SK-N-SH (cell line): Measurements from ENCODE around the gene SNRK. TPM values are rescaled to one million over a fixed set of nuclear protein-coding genes. Genes with fewer than 3 reads are reported as not detected.

Experiments
- CTCF ChIA-PET: fragments of 300-600, 350-600 bp; formaldehyde crosslinking; extraction: SDS; loops from one replicate; lab custom pipeline; 2021; lab: Yijun Ruan, JAX
- POLR2A ChIA-PET: fragments of 350-600 bp; sonication (Branson Sonifier 250); formaldehyde crosslinking; extraction: SDS; loops from one replicate; lab custom pipeline; 2020; ENCODE audit warnings: antibody characterized with exemption, inconsistent platforms; lab: Yijun Ruan, JAX
- DNase-seq: peaks from one replicate; pipeline ENCODE4 v3.0.0; 2012
- H2AFZ ChIP-seq: fragments of 200-600 bp; sonication (generic); 2 replicates; pipeline ENCODE4 v1.8.1; 2016; ENCODE audit warnings: antibody characterized with exemption, mild to moderate bottlenecking, low read depth
- H3F3A ChIP-seq: fragments of 200-600 bp; sonication (generic); replicated peaks from 2 replicates; pipeline ENCODE3; 2016; ENCODE audit warnings: antibody characterized with exemption, mild to moderate bottlenecking; ENCODE audit not compliant: insufficient read depth
- H3K27ac ChIP-seq, 2 experiments: fragments of 200-500 bp in 1 of 2; fragments of 200-600 bp in 1 of 2; sonication (Bioruptor generic) in 1 of 2; sonication (generic), shearing (Covaris generic) in 1 of 2; 2 replicates each; pipeline versions ENCODE4 v1.5.1 to v1.6.1; 2014 to 2016; ENCODE audit warnings: low read depth in 2 of 2, inconsistent platforms in 1 of 2, low read length in 1 of 2, mild to moderate bottlenecking in 1 of 2, mixed read lengths in 1 of 2
- H3K27me3 ChIP-seq: fragments of 200-600 bp; sonication (generic), shearing (Covaris generic); 2 replicates; pipeline ENCODE4 v1.6.1; 2016; ENCODE audit warnings: mixed run types; ENCODE audit not compliant: insufficient read depth
- H3K36me3 ChIP-seq, 2 experiments: fragments of 200-500 bp in 1 of 2; fragments of 200-600 bp in 1 of 2; sonication (Bioruptor generic) in 1 of 2; sonication (generic) in 1 of 2; replicated peaks in 1 of 2; 2 replicates each; pipeline versions ENCODE3 to v1.5.1; 2014 to 2016; ENCODE audit warnings: low read length in 1 of 2, mild to moderate bottlenecking in 1 of 2; ENCODE audit not compliant: insufficient read depth in 2 of 2, control insufficient read depth in 1 of 2
- H3K4me1 ChIP-seq, 2 experiments: fragments of 200-500 bp in 1 of 2; fragments of 200-600 bp in 1 of 2; sonication (Bioruptor generic) in 1 of 2; sonication (generic), shearing (Covaris generic) in 1 of 2; 2 replicates each; pipeline versions ENCODE4 v1.5.1 to v1.6.1; 2014 to 2016; ENCODE audit warnings: low read depth in 1 of 2, low read length in 1 of 2, mixed run types in 1 of 2; ENCODE audit not compliant: insufficient read depth in 2 of 2, control insufficient read depth in 1 of 2
- H3K4me2 ChIP-seq: fragments of 200-600 bp; sonication (generic), shearing (Covaris generic); 2 replicates; pipeline ENCODE4 v1.6.1; 2017; ENCODE audit warnings: mixed run types
- H3K4me3 ChIP-seq, 2 experiments: fragments of 200-500 bp in 1 of 2; fragments of 200-600 bp in 1 of 2; sonication (Bioruptor generic) in 1 of 2; sonication (generic), shearing (Covaris generic) in 1 of 2; 2 replicates each; pipeline versions ENCODE4 v1.5.1 to v1.8.1; 2014 to 2016; ENCODE audit warnings: low read depth in 2 of 2, inconsistent platforms in 1 of 2, low read length in 1 of 2, mild to moderate bottlenecking in 1 of 2, mixed read lengths in 1 of 2, moderate library complexity in 1 of 2
- H3K79me2 ChIP-seq: fragments of 200-600 bp; sonication (generic); 2 replicates; pipeline ENCODE4 v1.8.1; 2017; ENCODE audit warnings: mild to moderate bottlenecking; ENCODE audit not compliant: insufficient read depth
- H3K9ac ChIP-seq: fragments of 200-600 bp; sonication (generic); 2 replicates; pipeline ENCODE4 v1.6.1; 2017; ENCODE audit warnings: mixed run types
- H3K9me2 ChIP-seq: fragments of 200-600 bp; sonication (generic); 2 replicates; pipeline ENCODE4 v1.6.1; 2017; ENCODE audit warnings: mixed run types
- H3K9me3 ChIP-seq: fragments of 200-600 bp; sonication (generic); 2 replicates; pipeline ENCODE4 v1.6.1; 2017; ENCODE audit warnings: mixed run types, mild to moderate bottlenecking, moderate library complexity
- H4K20me1 ChIP-seq: fragments of 200-600 bp; sonication (generic); 2 replicates; pipeline ENCODE4 v1.6.1; 2017; ENCODE audit warnings: mild to moderate bottlenecking, mixed run types; ENCODE audit not compliant: insufficient read depth
- CHD2 ChIP-seq: fragments of 150-350 bp; IDR thresholded peaks from 2 replicates; pipeline ENCODE4 v1.6.1; 2018; ENCODE audit warnings: low read length; ENCODE audit not compliant: partially characterized antibody
- ELF1 ChIP-seq: IDR thresholded peaks from 2 replicates; pipeline ENCODE4 v1.4.0; 2012
- EZH2phosphoT487 ChIP-seq: fragments of 200-600 bp; sonication (generic); IDR thresholded peaks from 2 replicates; pipeline ENCODE4 v1.6.1; 2017; ENCODE audit warnings: low read depth, mixed run types, mild to moderate bottlenecking, antibody characterized with exemption, moderate library complexity, borderline replicate concordance
- FOXJ3 ChIP-seq: sonication (generic); formaldehyde crosslinking; IDR thresholded peaks from 2 replicates; pipeline ENCODE4 v1.5.1; 2020; ENCODE audit warnings: mild to moderate bottlenecking, missing genetic modification reagents
- GABPA ChIP-seq: IDR thresholded peaks from 2 replicates; pipeline ENCODE4 v1.4.0; 2012; ENCODE audit warnings: low read depth, mild to moderate bottlenecking
- IRF3 ChIP-seq: fragments of 150-350 bp; IDR thresholded peaks from 2 replicates; pipeline ENCODE4 v1.6.1; 2016; ENCODE audit warnings: mild to moderate bottlenecking, low read depth, low read length
- MAX ChIP-seq: IDR thresholded peaks from 2 replicates; pipeline ENCODE4 v1.4.0; 2012; ENCODE audit warnings: low read depth
- NFIC ChIP-seq: IDR thresholded peaks from 2 replicates; pipeline ENCODE4 v1.4.0; 2012; ENCODE audit warnings: borderline replicate concordance
- NRF1 ChIP-seq: IDR thresholded peaks from 2 replicates; pipeline ENCODE4 v1.6.1; 2012; ENCODE audit warnings: low read depth, mild to moderate bottlenecking, low read length
- PBX3 ChIP-seq: IDR thresholded peaks from 2 replicates; pipeline ENCODE4; 2012
- POLR2AphosphoS5 ChIP-seq: IDR thresholded peaks from 2 replicates; pipeline ENCODE4 v1.6.1; 2012; ENCODE audit warnings: low read depth, low read length
- RAD21 ChIP-seq: IDR thresholded peaks from 2 replicates; pipeline ENCODE4 v1.6.1; 2012; ENCODE audit warnings: mild to moderate bottlenecking, low read length
- RCOR1 ChIP-seq: fragments of 150-350 bp; IDR thresholded peaks from 2 replicates; pipeline ENCODE4 v1.6.1; 2017; ENCODE audit warnings: antibody characterized with exemption, low read length
- REST ChIP-seq: IDR thresholded peaks from 2 replicates; pipeline ENCODE4 v1.6.1; 2012; ENCODE audit warnings: mild to moderate bottlenecking, low read depth, low read length, moderate library complexity
- SIN3A ChIP-seq: IDR thresholded peaks from 2 replicates; pipeline ENCODE4 v1.6.1; 2012; ENCODE audit warnings: low read depth, mild to moderate bottlenecking, low read length, moderate library complexity, borderline replicate concordance
- SMC3 ChIP-seq: IDR thresholded peaks from 2 replicates; pipeline ENCODE4 v1.6.1; 2012; ENCODE audit warnings: low read depth, low read length, improper control_type of control experiment
- TEAD4 ChIP-seq: IDR thresholded peaks from 2 replicates; pipeline ENCODE4 v1.4.0; 2012; ENCODE audit warnings: mild to moderate bottlenecking, borderline replicate concordance; ENCODE audit not compliant: insufficient read depth
- USF1 ChIP-seq: IDR thresholded peaks from 2 replicates; pipeline ENCODE4 v1.4.0; 2012; ENCODE audit warnings: low read depth, borderline replicate concordance
- ZBTB33 ChIP-seq: IDR thresholded peaks from 2 replicates; pipeline ENCODE4 v1.4.0; 2012; ENCODE audit warnings: low read depth, borderline replicate concordance
- WGBS: methylation state at CpG from one replicate; pipeline ENCODE4 v1.1.6; 2017; ENCODE audit warnings: low lambda C conversion rate; 5-methylcytosine and 5-hydroxymethylcytosine counted together
- polyA plus RNA-seq, 3 experiments: library from polyadenylated mRNA; depleted of rRNA; stranded (reverse); fragments of >200 nt; gene quantifications; 2 replicates each; pipeline ENCODE4 v1.2.3, GENCODE V29; 2012

Gene SNRK
- polyA plus RNA-seq, 1 of the 3 experiments (the other 2 are of a cell fraction) = 3.6 TPM

- no peaks in the 10 kb centered on the region for H4K20me1 ChIP-seq
- H3K9me2 ChIP-seq = no peaks in the 10 kb centered on the region
- H3K9me3 ChIP-seq = no peaks in the 10 kb centered on the region
- no peaks in the 10 kb centered on the region for H3F3A ChIP-seq
- no peaks in the 10 kb centered on the region; a peak in 1 of 4 replicates for H3K4me1 ChIP-seq
- H3K4me2 ChIP-seq = no peak overlapping the region
- TF ChIP-seq SMC3 (no peak), CHD2 (no peak), REST (no peak), RAD21 (no peak), ZBTB33 (no peak), SIN3A (no peak), NRF1 (no peak), NFIC (no peak), POLR2AphosphoS5 (no peak), ELF1 (no peak), EZH2phosphoT487 (no peak), USF1 (no peak), MAX (no peak), RCOR1 (no peak), TEAD4 (no peak), PBX3 (no peak), FOXJ3 (CRISPR knock-in tag) (no peak), GABPA (no peak), IRF3 (no peak)
- no peaks in the 10 kb centered on the region for H3K79me2 ChIP-seq
- no peak overlapping the region for H2AFZ ChIP-seq
- no peak for DNase-seq
- H3K27me3 ChIP-seq = no peaks in the 10 kb centered on the region
- H3K4me3 ChIP-seq = no peak overlapping the region
- no peak overlapping the region for H3K9ac ChIP-seq
- H3K27ac ChIP-seq = no peak overlapping the region
- ChIA-PET POLR2A (no interaction called here), CTCF (no interaction called here)
- 83% methylated on average over 1 of the region's 5 CpGs for WGBS
- no peaks in the 10 kb centered on the region for H3K36me3 ChIP-seq
Observed at GRCh38 chr3:43361077-43361476, 74.7 kb downstream of the SNRK start.
